Activated T-cell treated with anti-CD3 and anti-CD28 coated beads for 24 hours (primary cell): ENCODE data around the gene GCK.

ENCODE experiments used
- DNase-seq: peaks from one replicate; pipeline ENCODE4 v3.0.0-alpha.2; 2020; ENCODE audit warnings: low read depth

GCK gene

DNA sequence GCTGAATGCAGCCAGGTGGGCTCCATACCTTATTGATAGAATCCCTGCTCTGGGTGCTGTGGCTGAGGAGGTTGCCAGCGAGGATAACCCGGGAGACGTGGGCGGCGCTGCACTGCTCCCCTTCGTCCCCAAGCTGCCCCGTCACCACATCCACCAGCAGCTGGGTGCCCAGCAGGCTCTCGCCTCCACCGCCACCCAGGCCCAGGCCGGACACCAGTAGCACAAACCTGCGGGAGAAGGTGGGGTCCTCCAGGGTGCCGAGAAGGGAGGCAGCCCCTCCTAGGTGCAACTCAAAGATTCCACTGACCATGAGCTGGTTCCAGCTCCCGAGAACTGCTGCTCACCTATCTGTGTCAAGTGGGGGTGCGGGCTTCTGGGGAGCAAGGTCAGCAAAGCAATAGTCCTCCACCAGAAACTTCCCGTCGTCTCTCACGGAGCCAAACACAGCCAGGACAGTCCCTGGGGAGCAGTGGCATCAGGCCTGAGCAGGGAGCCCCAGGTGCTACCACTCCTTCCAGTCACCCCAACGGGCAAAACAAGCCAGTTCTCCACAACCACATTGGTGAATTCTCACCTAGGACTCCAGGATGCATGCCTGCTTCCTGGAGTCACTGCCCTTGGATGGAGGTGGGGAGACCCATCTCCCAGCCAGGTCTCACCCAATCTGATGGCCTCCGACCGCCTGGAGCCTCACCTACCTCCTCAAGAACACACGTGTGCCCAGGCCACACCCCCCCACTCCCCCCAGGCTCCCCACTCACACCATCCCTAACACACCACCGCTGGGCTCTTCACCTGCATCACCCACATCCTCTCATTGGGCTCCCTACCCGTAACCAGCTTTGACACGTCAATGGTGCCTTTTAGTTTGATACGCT, 72.2 kb downstream of the GCK start:
- DNase-seq, result no peak

DNA sequence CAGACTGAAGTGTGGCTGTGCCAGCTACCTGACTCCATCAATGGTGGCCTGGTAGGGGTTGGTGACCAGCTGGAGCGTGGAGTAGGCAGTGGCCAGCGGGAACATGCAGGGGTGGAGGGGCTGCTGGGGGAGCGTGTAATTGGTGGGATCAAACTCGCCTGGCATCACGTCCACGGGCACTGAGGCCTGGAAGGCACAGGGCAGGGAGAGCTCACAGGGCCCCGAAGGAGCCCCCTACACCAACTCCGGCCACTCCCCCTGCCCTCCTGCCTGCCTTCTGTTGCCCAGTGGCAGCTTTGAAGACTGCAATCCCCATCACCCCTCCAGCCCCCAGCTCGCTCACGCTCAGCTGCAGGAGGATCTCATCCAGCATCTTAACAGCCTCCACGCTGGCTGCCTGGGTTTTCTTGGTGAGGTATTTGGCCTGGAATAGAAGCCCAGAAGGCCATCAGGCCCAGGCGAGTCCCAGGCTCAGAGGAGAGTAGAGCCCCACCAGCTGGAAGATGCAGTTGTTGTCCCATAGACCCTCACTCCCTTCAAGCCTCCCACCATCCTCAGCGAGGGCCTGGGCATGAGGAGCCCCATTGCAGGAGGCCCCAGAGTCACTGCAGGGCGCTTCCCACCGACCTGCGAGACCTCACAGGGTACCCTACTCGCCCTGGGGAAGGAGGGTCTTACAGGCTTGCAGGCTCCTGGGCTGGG, 73.0 kb downstream of the GCK start:
- DNase-seq, result no peak

DNA sequence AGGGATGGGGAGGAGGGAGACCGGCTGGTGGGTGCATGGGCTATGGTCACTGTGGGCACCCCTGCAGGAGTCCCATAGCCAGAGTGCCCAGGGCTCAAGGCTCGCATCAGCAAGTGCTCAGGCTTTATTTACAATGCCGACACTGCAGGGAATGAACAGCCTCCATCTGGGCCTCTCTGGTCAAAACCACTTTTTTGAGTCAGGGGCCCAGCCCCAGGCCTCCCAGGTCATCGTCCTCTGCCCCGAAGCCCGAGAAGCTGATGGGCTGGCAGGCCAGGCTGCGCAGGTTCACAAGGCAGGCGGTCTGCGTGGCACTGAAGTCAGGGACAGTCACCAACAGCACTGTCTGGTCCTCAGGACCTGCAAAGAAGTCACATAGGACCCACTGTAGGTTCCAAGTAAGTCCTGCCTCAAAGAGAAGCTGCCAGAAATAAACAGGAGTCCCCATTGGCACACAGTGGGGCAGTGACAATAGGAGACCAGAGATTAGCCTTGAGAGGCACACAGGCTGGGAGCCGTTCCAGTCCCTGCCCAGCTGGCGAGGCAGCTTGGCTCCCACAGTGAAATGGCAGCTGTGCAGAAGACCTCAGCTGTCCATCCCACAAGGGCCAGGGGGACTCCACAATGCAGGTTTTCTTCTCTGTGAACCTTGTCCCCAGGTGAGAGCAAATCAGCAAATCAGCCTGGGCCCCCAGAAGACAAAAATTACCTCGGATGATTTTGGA, 74.5 kb downstream of the GCK start:
- DNase-seq, result no peak

DNA sequence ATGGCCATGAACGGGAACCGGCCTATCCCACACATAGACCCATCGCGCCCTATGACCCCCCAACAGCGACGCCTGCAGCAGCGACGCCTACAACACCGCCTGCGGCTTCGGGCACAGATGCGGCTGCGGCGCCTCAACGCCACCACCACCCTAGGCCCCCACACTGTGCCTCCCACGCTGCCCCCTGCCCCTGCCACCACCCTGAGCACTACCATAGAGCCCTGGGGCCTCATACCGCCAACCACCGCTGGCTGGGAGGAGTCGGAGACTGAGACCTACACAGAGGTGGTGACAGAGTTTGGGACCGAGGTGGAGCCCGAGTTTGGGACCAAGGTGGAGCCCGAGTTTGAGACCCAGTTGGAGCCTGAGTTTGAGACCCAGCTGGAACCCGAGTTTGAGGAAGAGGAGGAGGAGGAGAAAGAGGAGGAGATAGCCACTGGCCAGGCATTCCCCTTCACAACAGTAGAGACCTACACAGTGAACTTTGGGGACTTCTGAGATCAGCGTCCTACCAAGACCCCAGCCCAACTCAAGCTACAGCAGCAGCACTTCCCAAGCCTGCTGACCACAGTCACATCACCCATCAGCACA, 75.4 kb downstream of the GCK start:
- no peak for DNase-seq

DNA sequence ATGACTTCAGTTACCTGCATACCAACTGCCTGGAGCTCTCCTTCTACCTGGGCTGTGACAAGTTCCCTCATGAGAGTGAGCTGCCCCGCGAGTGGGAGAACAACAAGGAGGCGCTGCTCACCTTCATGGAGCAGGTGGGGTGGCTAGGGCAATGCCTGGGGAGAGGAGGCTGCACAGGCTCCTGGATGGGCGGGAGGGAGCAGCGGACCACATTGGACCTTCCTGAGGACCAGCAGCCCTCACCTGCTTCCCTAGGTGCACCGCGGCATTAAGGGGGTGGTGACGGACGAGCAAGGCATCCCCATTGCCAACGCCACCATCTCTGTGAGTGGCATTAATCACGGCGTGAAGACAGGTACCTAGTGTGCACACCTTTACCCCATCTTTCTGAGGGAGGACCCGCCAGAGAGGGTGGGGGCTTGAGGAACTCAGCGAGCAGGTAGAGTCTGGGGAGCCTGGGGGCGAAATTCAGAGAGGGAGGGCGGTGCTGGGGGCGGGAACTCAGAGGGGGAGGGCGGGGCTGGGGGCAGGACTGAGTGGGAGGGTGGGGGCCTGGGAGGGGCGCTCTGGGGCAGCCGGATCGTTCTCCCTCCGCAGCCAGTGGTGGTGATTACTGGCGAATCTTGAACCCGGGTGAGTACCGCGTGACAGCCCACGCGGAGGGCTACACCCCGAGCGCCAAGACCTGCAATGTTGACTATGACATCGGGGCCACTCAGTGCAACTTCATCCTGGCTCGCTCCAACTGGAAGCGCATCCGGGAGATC, 76.1 kb downstream of the GCK start:
- no peak for DNase-seq

DNA sequence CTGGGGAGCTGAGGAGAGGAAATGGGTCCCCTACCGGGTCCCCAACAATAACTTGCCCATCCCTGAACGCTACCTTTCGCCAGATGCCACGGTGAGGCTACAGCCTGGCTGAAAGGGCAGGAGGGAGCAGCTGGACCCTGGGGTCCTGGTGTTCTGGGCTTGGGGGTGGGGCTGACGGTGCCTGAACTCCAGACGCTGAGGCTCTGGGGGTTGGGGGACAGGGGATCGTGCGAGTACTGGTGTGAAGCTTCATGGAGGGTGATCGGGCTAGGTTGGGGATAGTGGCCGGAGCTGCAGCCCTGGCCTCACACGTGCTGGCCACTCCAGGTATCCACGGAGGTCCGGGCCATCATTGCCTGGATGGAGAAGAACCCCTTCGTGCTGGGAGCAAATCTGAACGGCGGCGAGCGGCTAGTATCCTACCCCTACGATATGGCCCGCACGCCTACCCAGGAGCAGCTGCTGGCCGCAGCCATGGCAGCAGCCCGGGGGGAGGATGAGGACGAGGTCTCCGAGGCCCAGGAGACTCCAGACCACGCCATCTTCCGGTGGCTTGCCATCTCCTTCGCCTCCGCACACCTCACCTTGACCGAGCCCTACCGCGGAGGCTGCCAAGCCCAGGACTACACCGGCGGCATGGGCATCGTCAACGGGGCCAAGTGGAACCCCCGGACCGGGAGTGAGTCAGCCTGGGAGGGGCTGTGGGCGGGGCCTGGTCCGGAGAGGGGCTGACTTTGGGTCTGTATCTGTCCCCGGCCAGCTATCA, 76.8 kb downstream of the GCK start:
- no peak for DNase-seq

DNA sequence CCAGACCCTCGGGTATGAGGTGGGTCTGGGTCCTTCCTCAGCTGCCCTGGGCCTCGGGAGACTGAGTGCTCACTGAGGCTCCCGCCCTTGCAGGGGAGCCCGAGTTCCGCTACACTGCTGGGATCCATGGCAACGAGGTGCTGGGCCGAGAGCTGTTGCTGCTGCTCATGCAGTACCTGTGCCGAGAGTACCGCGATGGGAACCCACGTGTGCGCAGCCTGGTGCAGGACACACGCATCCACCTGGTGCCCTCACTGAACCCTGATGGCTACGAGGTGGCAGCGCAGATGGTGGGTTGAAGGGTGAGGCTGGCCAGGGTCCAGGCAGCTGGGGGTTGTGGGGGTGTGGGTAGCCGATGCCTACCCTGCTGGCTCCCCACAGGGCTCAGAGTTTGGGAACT, 77.5 kb downstream of the GCK start:
- no peak for DNase-seq

DNA sequence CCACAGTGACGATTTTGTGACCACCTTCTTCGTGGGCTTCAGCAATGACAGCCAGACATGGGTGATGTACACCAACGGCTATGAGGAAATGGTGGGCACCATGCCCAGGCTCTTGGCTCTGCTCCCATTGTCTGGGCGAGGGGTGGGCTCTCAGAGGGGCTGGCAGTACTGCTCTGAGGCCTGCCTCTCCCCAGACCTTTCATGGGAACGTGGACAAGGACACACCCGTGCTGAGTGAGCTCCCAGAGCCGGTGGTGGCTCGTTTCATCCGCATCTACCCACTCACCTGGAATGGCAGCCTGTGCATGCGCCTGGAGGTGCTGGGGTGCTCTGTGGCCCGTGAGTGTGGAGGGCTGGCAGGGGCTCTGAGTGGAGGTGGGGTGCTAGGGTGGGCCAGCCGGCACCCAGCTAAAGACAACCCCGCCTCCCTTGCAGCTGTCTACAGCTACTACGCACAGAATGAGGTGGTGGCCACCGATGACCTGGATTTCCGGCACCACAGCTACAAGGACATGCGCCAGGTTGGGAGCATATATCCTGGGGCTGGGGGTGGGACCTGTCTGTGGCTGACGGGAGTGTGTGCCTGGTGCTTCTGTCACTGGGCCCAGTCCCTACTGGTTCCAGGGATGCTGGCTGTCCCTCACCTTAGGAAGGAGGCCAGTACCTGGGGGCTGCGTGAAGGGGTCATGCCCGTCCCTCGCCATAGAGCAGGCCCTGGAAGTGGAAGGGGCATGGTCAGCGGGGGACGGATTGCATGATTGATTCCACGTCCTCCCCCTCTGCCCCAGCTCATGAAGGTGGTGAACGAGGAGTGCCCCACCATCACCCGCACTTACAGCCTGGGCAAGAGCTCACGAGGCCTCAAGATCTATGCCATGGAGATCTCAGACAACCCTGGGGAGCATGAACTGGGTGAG, 78.3 kb downstream of the GCK start:
- no peak for DNase-seq

DNA sequence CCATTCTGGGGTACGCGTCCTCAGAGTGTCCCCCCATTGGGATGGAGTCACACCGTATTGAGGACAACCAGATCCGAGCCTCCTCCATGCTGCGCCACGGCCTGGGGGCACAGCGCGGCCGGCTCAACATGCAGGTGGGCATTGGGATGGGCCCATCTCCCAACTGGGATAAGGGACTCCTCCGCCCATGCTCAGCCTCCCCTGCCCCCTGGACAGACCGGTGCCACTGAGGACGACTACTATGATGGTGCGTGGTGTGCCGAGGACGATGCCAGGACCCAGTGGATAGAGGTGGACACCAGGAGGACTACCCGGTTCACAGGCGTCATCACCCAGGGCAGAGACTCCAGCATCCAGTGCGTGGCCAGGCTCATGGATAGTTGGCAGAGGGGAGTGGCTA, 79.2 kb downstream of the GCK start:
- DNase-seq, result no peak

DNA sequence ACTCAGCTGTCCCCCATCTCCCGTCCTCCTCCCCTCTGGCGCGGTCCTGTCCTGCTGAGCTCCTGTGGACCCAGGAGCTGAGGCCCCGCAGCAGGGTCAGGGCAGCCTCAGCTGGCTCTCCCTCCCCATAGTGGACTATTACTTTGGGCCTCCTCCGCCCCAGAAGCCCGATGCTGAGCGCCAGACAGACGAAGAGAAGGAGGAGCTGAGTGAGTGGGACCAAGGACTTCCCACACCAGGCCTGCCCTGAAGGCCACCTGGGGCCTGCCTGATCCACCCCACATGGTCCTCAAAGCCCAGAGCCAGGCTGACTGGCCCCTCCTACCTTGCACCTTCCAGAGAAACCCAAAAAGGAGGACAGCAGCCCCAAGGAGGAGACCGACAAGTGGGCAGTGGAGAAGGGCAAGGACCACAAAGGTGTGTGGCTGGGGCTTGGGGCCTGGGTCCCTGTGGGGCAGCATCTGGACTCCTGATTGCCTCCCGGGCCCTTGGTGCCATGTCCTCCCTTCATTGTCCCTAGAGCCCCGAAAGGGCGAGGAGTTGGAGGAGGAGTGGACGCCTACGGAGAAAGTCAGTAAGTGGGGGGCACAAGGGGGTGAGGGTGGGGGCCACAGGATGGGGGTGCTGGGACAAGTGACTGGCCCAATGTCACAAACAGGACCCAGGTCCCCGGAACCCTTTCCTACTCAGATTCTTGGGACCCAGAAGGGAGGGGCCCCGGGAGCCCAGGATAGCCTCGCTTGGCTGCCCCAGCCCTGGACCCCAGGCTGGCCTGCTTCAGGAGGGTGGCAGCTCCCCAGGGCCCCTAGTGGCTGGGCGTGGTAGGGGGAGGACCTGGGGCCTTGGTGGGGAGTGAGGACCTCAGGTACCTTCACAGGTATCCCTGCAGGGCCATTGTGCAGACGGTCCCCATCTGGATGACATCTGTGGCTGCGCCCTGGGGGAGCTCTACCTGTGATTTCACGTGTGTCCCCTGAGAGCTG, 80.2 kb downstream of the GCK start:
- DNase-seq, result no peak

DNA sequence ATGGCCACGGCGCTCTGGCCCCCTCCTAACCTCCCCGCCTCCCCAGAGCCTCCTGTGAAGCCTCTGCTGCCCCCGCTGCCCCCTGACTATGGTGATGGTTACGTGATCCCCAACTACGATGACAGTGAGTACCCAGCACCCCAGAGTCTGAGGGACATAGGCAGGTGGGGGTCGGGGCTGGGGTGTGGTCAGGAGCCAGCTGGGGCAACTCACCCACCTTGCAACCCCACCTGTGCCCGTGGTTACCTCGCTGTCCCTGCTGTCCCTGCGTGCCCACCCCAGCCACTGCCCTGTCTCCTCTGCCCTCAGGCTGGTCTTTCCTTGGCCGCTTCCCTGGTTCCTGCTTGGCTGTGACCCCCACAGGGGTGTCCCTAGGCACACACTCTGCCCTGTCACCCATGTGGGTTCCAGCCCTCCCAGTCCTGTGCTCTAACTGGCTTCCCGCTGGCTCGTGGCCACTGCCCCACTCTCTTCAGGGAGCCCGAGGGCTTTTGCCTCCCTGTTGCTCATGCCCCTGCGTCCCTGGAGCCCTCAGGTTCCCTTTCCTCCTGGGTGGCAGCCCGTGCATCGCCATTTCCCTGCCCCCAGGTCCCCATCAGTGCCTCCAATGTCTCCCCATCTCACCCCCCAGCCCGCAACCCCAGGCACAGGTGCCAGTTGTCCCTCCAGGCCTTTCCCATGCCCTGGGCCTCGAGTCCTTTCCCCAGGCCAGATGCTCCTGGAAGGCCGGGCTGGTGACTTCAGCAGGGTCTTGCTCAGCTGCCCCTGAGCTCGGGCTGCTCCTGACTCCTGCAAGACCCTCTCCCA, 81.1 kb downstream of the GCK start:
- DNase-seq, result no peak

DNA sequence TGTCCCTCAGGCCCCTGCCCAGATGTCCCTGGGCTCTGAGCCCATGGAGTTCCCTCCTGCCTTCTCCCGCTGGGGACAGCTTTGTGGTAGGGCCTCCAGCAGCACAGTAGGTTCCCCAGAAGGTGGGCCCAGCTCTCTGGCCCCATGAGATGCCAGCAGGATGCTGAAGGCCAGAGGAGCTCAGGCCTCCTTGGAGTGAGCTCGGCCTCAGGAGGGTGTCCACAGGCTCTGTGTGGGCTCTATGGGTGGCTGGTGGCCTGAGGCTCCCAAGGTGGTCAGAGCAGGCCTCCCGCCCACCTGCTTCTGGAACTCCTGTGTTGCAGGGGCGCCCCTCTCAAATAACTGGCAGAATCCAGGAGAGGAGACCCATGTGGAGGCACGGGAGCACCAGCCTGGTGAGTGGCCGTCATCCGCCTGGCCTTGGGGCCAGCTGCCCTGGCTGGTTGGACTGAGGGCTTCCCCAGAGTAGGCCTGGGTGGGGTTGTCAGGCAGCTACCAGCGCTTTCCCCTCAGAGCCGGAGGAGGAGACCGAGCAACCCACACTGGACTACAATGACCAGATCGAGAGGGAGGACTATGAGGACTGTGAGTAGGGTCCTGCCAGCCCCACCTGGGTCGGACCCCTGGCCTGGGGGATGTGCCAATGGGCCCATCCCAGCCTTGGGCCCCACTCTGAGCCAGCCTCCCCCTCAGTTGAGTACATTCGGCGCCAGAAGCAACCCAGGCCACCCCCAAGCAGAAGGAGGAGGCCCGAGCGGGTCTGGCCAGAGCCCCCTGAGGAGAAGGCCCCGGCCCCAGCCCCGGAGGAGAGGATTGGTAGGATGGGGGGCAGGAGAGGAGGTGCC, 81.9 kb downstream of the GCK start:
- no peak for DNase-seq

DNA sequence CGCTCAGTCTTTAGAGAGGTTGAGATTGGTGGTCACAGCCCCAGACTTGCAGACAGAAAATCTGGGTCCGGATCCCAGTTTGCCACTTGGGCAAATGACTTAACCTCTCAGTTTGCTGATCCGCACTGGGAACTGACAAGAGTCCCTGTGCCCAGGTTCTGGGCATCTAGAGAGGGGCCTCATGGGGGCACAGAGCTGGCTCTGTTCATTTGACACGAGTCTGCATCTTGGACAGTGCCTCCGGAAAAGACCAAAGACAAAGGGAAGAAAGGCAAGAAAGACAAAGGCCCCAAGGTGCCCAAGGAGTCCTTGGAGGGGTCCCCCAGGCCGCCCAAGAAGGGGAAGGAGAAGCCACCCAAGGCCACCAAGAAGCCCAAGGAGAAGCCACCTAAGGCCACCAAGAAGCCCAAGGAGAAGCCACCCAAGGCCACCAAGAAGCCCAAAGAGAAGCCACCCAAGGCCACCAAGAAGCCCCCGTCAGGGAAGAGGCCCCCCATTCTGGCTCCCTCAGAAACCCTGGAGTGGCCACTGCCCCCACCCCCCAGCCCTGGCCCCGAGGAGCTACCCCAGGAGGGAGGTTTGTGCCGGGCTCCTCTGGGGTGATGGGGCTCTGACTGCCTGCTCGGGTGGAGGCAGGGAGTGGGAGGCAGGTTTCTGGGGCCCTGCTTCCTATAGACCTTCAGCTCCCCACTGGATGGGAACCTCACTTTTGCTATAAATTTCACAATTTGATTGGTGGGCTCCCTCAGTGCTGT, 82.8 kb downstream of the GCK start:
- DNase-seq, result no peak

DNA sequence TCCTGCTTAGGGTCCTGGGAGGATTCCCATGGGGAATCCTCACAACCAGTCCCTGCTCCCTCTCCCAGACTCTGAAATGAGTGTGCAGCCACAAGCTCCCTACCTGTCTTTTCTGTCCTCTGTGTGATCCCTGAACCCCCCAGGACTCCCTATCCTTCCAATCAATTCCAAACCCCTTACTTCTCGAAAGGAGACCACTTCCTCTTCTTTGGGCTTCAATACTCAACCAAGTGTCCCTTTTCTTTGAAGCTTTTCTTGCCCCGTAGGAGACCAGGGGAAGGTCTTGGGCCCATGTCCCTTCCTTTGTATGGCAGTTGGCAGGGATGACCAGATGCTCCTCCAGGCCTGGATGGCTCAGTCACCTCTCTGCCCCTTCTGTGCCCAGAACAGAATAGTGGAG, 83.4 kb downstream of the GCK start:
- DNase-seq, result no peak

DNA sequence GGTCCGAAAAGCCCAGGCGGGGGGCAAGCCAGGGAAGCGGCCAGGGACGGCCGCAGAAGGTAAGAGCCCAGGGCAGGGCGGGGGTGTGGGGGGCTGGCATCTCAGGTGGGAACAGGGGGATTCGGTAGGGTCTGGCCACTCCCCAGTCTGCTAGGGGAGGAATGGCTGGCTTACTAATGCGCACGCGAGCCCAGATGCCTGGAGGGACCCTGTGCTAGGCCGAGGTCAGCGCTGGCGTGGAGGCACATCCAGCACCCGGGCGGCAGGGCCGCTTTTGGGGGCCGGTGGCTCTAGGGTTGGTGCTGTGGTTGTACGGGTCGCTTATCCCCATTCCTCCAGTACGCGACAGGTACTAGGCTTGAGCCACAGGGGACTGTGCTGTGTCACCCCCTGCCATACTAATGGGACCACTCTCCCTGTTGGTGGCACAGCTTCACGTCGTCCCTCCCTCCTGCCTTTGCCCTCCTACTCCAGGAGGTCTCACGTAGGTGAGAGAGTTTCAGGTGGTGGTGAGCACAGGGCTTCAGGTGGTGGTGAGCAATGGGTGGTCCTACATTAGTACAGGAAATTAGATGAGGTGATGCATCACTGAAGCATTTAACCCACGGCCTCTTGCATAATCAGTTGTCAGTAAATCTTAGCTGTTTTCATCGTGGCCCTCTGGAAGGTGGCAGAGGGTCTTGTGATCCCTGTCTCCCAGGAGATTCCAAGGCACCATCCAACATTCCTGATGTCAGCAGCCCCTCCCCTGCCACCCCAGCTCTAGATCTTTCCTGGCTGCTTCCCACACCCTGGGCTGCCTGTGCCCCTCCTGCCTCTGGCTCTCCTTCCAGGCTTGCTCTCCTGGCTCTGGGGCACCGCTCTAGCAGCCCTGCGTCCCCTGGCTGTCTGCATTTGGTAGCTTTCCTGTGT, 84.1 kb downstream of the GCK start:
- DNase-seq, result no peak
